ENCODE data around the gene BCHE.

Gene BCHE

GRCh38 chr3:165749241-165749640 lies 88.0 kb downstream of the BCHE start:
- ATAC-seq, result no peak

GRCh38 chr3:165748094-165748493 lies 89.1 kb downstream of the BCHE start:
- no peak for ATAC-seq

- no peak for ATAC-seq
These were observed 90.3 kb downstream of the BCHE start for GRCh38 chr3:165746874-165747273.

- ATAC-seq, result no peak
These were observed 93.2 kb downstream of the BCHE start for GRCh38 chr3:165744025-165744424.

GRCh38 chr3:165742351-165742750 lies 94.9 kb downstream of the BCHE start:
- ATAC-seq, result no peak

GRCh38 chr3:165729756-165730155 lies 107.5 kb downstream of the BCHE start:
- no peak for ATAC-seq

GRCh38 chr3:165728924-165729323 lies 108.3 kb downstream of the BCHE start:
- no peak for ATAC-seq

- ATAC-seq, result no peak
These were observed 111.9 kb downstream of the BCHE start for GRCh38 chr3:165725296-165725695.

All from activated CD4-positive, CD25-positive, alpha-beta regulatory T cell treated with anti-CD3 and anti-CD28 coated beads, Interleukin-2, amount 50 U/mL, for 24 hours (primary cell).